Small intestine (tissue), 7 donors: Measurements from ENCODE around the gene RNU6-1. TPM values are rescaled to one million over a fixed set of nuclear protein-coding genes. Genes with fewer than 3 reads are reported as not detected.
A peak's percentile ranks its signal among the peaks of the same experiment; 100 is the strongest.

ENCODE experiments used
- DNase-seq, 2 donors: peaks; one replicate each; pipeline versions ENCODE4 v3.0.0 to v3.0.0-alpha.2; 2013
- FAIRE-seq: peaks from 2 replicates; lab custom pipeline; 2012; peaks lifted over from hg19 to GRCh38; lab: Jason Lieb, UNC
- H3K27ac ChIP-seq, 3 donors: one replicate each; pipeline ENCODE4 v1.5.1; 2013; ENCODE audit warnings: low read length in 2 of 3, mild to moderate bottlenecking in 2 of 3, control low read depth in 1 of 3, inconsistent platforms in 1 of 3, low read depth in 1 of 3, moderate library complexity in 1 of 3
- H3K27me3 ChIP-seq, 3 donors: one replicate each; pipeline ENCODE4 v1.6.1; 2013; ENCODE audit warnings: low read length in 3 of 3, inconsistent platforms in 1 of 3; ENCODE audit not compliant: control insufficient read depth in 3 of 3, insufficient read depth in 3 of 3
- H3K36me3 ChIP-seq, 3 donors: one replicate each; pipeline ENCODE4 v1.6.1; 2013; ENCODE audit warnings: low read length in 3 of 3, inconsistent platforms in 1 of 3, low read depth in 1 of 3, mild to moderate bottlenecking in 1 of 3, moderate library complexity in 1 of 3; ENCODE audit not compliant: control insufficient read depth in 3 of 3, insufficient read depth in 2 of 3
- H3K4me1 ChIP-seq, 3 donors: one replicate each; pipeline ENCODE4 v1.6.1; 2013; ENCODE audit warnings: low read length in 2 of 3, inconsistent platforms in 1 of 3, low read depth in 1 of 3, mild to moderate bottlenecking in 1 of 3, moderate library complexity in 1 of 3; ENCODE audit not compliant: control insufficient read depth in 3 of 3, insufficient read depth in 2 of 3
- H3K4me3 ChIP-seq, 3 donors: one replicate each; pipeline ENCODE4 v1.5.1; 2013; ENCODE audit warnings: low read length in 3 of 3, control low read depth in 1 of 3, inconsistent platforms in 1 of 3, low read depth in 1 of 3, mild to moderate bottlenecking in 1 of 3, moderate library complexity in 1 of 3
- H3K9me3 ChIP-seq, 2 donors: one replicate each; pipeline ENCODE4 v1.6.1; 2013; ENCODE audit warnings: low read depth in 1 of 2, low read length in 1 of 2; ENCODE audit not compliant: control insufficient read depth in 2 of 2, insufficient read depth in 1 of 2
- WGBS, 3 donors: extraction: QIAGEN DNeasy Blood & Tissue Kit; methylation state at CpG; one replicate each; pipeline ENCODE4 v1.1.7; 2013; 5-methylcytosine and 5-hydroxymethylcytosine counted together
- polyA plus RNA-seq, 4 donors: library from polyadenylated mRNA; stranded (reverse) in 3 of 4; unstranded in 1 of 4; fragments of 200-250 nt in 3 of 4; fragments of 120-200 nt in 1 of 4; gene quantifications; one replicate each; pipeline versions ENCODE4 v1.2.1 to v1.2.3, GENCODE V29; 2013
- donor health status: healthy with polysubstance abuse.
- donor health status: control.
- donor health status: control.
- donor health status: Bipolar disorder and iron deficiency.
- donor health status: healthy.

Gene RNU6-1
- polyA plus RNA-seq, 4 donors = not detected

DNA sequence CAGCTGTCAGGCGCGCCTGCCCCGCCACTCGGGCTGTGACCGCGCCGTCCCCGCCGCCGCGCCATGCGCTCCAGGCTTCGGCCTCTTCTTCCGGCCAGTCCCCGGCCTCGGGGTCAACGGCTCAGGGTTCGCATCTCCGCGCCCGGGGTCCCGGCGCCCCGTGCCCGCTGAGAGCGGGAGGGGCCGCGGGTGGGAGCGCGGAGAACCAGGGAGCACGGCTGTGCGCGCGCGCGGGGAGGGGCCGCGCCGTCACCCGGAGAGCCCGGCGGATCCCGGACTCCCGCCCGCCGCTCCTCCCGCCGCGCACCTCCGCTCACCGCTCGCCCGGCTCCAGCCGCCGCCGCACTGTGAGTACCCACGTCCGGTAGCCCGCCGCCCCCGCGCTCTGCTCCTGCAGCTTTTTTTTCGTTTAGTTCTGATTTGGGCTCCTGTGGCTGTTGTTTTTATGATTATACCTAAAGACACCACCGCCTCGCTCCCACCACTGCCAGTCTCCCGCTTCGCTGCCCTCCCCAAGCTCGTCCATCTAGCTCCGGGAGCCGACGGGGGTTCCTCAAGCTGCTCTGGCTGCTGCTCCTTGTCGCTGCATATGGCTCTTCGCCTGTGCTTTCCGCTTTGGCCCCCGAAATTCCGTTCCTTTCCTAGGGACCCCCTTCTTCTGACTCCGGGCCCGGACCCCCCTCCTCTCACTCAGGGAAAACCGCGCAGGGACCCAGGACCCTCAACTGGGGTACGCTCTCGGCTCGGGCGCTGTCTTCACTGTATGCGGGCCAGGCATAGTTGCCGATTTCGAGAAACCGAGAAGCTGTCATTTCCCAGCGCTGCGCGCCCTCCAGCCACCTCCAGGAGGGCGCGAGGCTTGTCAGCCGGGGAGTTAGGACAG, 16.3 kb downstream of the RNU6-1 start:
- Histone ChIP-seq H3K4me1 (peaks cover 2 to 18% (median 6%) of the 10 kb centered on the region in 3 donors), H3K9me3 (peaks cover 0 to 3% of the 10 kb centered on the region in 2 donors), H3K4me3 (peak overlapping the region in 1 of 3 donors; percentile 28), H3K27ac (no peak overlapping the region), H3K27me3 (peaks cover 57 to 91% (median 84%) of the 10 kb centered on the region in 3 donors), H3K36me3 (no peaks in the 10 kb centered on the region)
- DNase-seq (no peak), FAIRE-seq (no peak)
- WGBS, 3 donors = 2 to 5% (median 4%) methylated on average over 68 to 94 of the region's 94 CpGs

DNA sequence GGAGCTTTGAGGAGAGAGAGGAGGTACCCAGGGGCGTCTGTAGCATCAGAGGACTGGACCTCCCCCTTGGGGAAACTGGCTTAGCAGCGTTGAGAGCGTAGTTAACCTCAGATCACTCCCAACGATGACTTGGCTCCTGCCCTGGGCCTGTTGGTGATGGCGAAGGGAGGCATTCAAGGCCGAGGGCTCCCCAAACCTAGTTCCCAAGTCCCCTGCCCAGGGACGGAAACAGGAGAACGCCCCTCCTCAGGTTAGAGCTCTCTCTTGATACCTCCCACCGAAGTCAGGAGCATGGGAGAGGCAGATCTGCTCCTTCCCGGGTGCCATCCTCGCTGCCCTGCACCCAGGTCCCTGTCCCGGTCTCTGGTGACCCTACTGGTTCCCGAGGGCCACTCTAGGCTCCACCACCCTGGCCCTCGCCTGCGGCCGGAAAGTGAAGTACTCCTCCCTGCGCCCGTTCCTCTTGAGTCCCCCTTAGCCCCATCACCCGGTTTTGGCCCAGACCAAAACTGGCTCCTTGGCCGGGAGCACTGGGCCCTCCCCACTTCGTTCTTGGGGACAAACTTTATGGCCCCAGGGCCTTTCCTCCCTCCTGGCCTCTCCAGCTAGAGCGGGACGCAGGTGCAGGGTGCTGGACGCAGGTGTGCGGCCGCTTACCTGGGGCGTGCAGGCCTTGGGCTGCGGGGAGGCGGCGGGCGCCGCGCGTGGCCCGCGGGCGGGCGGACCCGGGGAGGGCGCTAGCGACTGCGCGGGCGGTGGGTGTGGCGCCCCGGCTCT, 17.1 kb downstream of the RNU6-1 start:
- no peak for FAIRE-seq
- peaks cover 2 to 12% (median 6%) of the 10 kb centered on the region in 3 donors for H3K4me1 ChIP-seq
- H3K9me3 ChIP-seq = peaks cover 0 to 3% of the 10 kb centered on the region in 2 donors
- no peak overlapping the region for H3K27ac ChIP-seq
- H3K27me3 ChIP-seq = peaks cover 49 to 92% (median 84%) of the 10 kb centered on the region in 3 donors
- whole genome bisulfite sequencing, 3 donors = 4 to 10% (median 6%) methylated on average over 28 to 46 of the region's 46 CpGs
- DNase-seq = no peak
- peak overlapping the region in 1 of 3 donors; percentile 28 for H3K4me3 ChIP-seq
- no peaks in the 10 kb centered on the region for H3K36me3 ChIP-seq

DNA sequence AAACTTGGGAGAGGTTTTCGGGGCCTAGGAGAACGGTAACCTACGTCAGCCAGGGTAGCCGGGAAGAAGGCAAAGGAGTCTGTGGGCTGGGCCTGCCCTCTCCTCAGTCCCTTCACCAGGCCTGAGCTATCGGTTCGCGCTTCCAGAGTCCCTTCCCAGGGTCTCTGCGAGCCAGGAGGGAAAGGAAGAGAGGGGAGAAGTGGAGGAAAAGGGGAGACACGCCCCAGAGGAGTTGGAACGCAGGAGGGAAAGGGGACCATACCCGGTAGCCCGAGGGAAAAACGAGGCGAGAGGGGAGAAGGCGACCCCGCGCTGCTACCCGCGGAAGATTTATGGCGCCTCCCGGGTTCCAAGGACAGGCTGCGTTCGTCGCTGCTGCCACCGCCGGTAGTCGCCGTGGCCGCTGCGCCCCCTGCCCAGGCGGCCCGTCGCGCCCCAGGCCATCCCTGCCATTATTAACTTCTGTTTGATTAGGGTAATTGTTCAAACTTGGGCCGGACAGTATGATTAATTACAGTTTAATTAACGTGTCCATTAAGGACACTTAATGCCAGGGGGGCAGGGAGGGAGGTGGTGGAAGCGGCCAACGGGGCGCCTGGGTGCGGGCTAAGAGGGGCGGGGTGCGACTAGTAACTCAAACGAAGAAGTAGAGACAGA, 17.9 kb downstream of the RNU6-1 start:
- Histone ChIP-seq H3K4me3 (no peak overlapping the region), H3K4me1 (peaks cover 2 to 12% (median 6%) of the 10 kb centered on the region in 3 donors), H3K36me3 (no peaks in the 10 kb centered on the region), H3K9me3 (peaks cover 0 to 3% of the 10 kb centered on the region in 2 donors), H3K27me3 (peaks cover 42 to 86% (median 81%) of the 10 kb centered on the region in 3 donors), H3K27ac (no peak overlapping the region)
- FAIRE-seq (no peak), DNase-seq (no peak)
- 4 to 12% (median 6%) methylated on average over 43 of the region's 43 CpGs for WGBS, 3 donors

DNA sequence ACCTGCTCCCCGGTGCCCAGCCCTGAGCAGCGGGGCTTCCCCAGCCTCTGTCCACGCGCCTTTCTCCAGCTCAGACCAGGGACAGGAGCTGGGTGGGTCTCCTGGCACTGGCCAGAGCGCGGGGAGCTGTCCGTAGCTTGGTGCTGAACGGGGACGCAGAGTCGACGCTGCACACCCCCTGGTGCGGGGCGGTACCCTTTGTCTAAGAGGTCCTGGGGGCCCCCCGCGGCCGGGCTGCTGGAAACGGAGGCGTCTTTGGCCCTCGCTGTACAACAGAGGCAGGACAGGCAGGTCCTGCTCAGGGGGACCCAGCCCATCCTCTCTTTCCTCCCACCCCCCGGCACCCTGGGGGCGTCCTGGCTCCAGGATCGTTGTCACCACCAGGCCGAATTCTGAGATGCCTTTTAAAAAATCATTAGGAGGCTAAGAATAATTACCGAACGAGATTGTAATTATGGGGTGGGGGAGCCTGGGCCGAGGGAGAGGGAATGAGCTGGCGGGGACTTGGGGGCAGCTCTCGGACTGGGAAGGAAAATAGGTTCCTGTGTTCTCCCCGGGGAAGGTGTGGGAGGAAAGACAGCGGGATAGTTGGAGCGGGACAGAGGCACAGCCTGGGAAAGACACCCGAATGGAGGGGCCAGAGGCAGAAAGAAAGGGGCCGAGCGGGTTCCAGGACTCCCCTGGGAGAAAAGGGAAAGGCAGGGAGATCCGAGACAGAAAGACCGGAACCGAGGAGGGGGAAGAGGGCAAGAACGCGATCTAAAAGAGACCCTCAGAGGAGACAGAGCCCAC, 18.7 kb downstream of the RNU6-1 start:
- Histone ChIP-seq H3K9me3 (peaks cover 0 to 3% of the 10 kb centered on the region in 2 donors), H3K4me3 (no peak overlapping the region), H3K27me3 (peaks cover 34 to 79% (median 74%) of the 10 kb centered on the region in 3 donors), H3K4me1 (peaks cover 0 to 9% (median 6%) of the 10 kb centered on the region in 3 donors), H3K36me3 (no peaks in the 10 kb centered on the region), H3K27ac (no peak overlapping the region)
- 4 to 9% (median 5%) methylated on average over 38 to 39 of the region's 39 CpGs for WGBS, 3 donors
- DNase-seq = peak in 1 of 2 donors; percentile 80
- no peak for FAIRE-seq

DNA sequence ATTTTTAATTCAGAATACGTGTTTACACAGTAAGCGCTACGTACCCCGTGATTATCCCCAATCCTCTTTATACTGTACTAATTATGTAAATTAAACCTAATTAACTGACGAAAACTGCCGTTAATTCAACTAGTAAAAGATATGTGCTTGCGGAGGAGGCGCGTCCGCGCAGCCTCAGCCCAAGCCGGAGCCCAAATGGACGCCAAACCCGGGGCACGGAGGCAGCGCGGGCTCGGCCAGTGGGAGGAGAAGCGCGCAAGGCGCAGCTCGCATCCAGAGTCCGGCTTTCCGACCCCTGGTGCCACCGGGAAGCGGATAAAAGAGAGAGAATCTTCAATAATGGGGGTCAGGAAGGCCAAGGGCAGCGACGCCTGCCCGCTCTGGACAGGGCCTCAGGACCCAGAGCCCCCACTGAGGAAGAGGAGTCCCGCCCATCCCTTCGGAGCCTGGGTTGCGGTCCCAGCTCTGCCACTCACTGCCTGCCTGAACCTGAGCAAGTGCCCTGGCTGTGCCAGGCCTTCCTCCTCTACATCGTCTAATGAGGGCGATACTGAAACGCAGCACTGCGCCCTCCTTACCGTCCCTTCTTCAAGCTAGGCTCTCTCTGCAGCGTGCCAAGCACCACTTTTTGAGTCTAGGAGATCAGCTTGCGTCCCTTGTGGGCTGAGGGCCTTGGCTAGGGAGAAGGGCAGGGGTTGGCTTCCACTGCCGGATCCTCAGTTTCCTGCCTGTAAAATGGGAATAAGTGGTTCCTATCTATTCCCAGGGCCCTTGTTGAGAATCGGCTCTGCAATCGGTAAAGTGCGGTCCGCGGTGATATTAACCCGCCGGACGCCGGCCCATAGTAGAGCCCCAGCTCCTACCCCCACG, 19.5 kb downstream of the RNU6-1 start:
- Histone ChIP-seq H3K4me3 (no peak overlapping the region), H3K36me3 (no peaks in the 10 kb centered on the region), H3K27me3 (peaks cover 26 to 74% (median 66%) of the 10 kb centered on the region in 3 donors), H3K9me3 (peaks cover 0 to 8% of the 10 kb centered on the region in 2 donors), H3K27ac (no peak overlapping the region), H3K4me1 (peaks cover 0 to 5% (median 3%) of the 10 kb centered on the region in 3 donors)
- FAIRE-seq (no peak), DNase-seq (no peak)
- WGBS, 3 donors = 11 to 22% (median 19%) methylated on average over 49 to 50 of the region's 50 CpGs

DNA sequence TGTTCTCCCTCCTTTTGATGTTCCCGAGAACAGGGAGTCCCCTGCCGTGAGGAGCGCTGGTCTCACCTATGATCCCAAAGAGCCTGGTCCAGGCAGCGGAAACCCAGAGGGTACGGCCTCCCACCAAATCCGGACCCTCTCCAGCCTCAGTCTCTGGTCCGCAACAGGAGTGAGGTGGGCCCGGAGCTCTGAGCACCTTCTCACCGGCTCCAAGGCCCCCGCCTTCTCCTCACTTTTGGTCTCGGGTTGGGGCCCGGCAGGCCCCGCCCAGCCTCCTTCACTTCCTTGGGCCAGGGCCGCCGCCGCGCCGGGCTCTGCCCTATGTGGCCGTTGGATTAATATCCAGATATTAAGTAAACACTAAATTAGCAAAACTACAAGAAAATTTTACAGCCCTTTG, 20.2 kb downstream of the RNU6-1 start:
- WGBS, 3 donors = 16 to 28% (median 22%) methylated on average over 19 of the region's 19 CpGs
- Histone ChIP-seq H3K27ac (no peak overlapping the region), H3K4me1 (peaks cover 0 to 5% (median 0%) of the 10 kb centered on the region in 3 donors), H3K36me3 (peaks cover 0 to 2% (median 0%) of the 10 kb centered on the region in 3 donors), H3K9me3 (peaks cover 0 to 9% of the 10 kb centered on the region in 2 donors), H3K27me3 (peaks cover 25 to 66% (median 60%) of the 10 kb centered on the region in 3 donors), H3K4me3 (no peak overlapping the region)
- FAIRE-seq (no peak), DNase-seq (no peak)

DNA sequence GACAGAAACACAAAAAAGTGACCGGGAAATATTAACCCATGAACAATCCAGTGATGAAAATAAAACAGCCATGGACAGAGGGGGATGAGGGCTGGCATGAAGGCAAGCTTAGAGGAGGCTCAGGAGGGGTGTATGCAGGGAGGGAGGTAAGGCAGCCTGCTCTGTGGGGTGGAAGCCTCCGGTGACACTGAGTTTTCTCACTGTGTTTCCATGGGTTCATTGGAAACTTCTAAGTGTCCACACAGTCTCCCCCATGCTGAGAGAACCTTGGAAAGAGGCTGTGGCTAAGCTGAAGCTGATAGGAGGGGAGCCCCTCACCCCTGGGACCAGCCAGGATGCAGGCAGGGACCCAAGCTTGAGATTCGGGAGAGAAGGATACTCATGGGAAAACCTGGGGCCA, 21.4 kb downstream of the RNU6-1 start:
- DNase-seq (no peak), FAIRE-seq (no peak)
- H3K36me3 ChIP-seq = peaks cover 0 to 2% (median 0%) of the 10 kb centered on the region in 3 donors
- peaks cover 0 to 9% of the 10 kb centered on the region in 2 donors for H3K9me3 ChIP-seq
- peaks cover 19 to 55% (median 49%) of the 10 kb centered on the region in 3 donors for H3K27me3 ChIP-seq
- 73 to 84% (median 74%) methylated on average over 3 of the region's 3 CpGs for WGBS, 3 donors
- no peak overlapping the region for H3K4me3 ChIP-seq
- no peak overlapping the region for H3K27ac ChIP-seq
- peaks cover 0 to 5% (median 0%) of the 10 kb centered on the region in 3 donors for H3K4me1 ChIP-seq
